Immature natural killer cell (primary cell): Measurements from ENCODE around the gene COL23A1. TPM values are rescaled to one million over a fixed set of nuclear protein-coding genes. Genes with fewer than 3 reads are reported as not detected.
"Not testable (repeated sequence)": the region's sequence is repeated elsewhere in the genome, so short reads cannot be mapped to it uniquely, and the experiment has no call there.

Experiments used
- DNase-seq, 3 donors: peaks; one replicate each; pipeline ENCODE4 v3.0.0; 2022; ENCODE audit warnings: mixed read lengths in 1 of 3
- H3K27ac Mint-ChIP-seq, 6 donors: one replicate each; pipeline ENCODE4 v1.8.0; 2020; ENCODE audit warnings: mixed read lengths in 6 of 6, mild to moderate bottlenecking in 5 of 6, inconsistent platforms in 4 of 6, moderate library complexity in 3 of 6
- H3K27me3 Mint-ChIP-seq, 3 donors: one replicate each; pipeline ENCODE4 v1.8.0; 2020 to 2021; ENCODE audit warnings: low read depth in 3 of 3, mild to moderate bottlenecking in 3 of 3, mixed read lengths in 3 of 3, moderate library complexity in 3 of 3, inconsistent platforms in 1 of 3
- H3K36me3 Mint-ChIP-seq, 3 donors: one replicate each; pipeline ENCODE4 v1.8.0; 2020; ENCODE audit warnings: mixed read lengths in 3 of 3, inconsistent platforms in 2 of 3, mild to moderate bottlenecking in 2 of 3
- H3K4me1 Mint-ChIP-seq, 2 donors: one replicate each; pipeline ENCODE4 v1.8.0; 2020; ENCODE audit warnings: inconsistent platforms in 2 of 2, mild to moderate bottlenecking in 2 of 2, mixed read lengths in 2 of 2, moderate library complexity in 1 of 2
- H3K4me3 Mint-ChIP-seq, 5 donors: one replicate each; pipeline ENCODE4 v1.8.0; 2020; ENCODE audit warnings: mild to moderate bottlenecking in 5 of 5, mixed read lengths in 5 of 5, inconsistent platforms in 3 of 5, moderate library complexity in 3 of 5
- H3K9me3 Mint-ChIP-seq, 6 donors: one replicate each; pipeline ENCODE4 v1.8.0; 2020; ENCODE audit warnings: mild to moderate bottlenecking in 6 of 6, mixed read lengths in 6 of 6, inconsistent platforms in 4 of 6, moderate library complexity in 3 of 6
- polyA plus RNA-seq, 3 donors: library from polyadenylated mRNA; unstranded; fragments of 300-500 nt; fragmentation: Illumina TruSeq; gene quantifications; one replicate each; pipeline ENCODE4 v1.2.3, GENCODE V29; 2021

The COL23A1 gene
- polyA plus RNA-seq, 3 donors from 2014 or later = 0.40 to 0.78 TPM; not detected in 1

DNA sequence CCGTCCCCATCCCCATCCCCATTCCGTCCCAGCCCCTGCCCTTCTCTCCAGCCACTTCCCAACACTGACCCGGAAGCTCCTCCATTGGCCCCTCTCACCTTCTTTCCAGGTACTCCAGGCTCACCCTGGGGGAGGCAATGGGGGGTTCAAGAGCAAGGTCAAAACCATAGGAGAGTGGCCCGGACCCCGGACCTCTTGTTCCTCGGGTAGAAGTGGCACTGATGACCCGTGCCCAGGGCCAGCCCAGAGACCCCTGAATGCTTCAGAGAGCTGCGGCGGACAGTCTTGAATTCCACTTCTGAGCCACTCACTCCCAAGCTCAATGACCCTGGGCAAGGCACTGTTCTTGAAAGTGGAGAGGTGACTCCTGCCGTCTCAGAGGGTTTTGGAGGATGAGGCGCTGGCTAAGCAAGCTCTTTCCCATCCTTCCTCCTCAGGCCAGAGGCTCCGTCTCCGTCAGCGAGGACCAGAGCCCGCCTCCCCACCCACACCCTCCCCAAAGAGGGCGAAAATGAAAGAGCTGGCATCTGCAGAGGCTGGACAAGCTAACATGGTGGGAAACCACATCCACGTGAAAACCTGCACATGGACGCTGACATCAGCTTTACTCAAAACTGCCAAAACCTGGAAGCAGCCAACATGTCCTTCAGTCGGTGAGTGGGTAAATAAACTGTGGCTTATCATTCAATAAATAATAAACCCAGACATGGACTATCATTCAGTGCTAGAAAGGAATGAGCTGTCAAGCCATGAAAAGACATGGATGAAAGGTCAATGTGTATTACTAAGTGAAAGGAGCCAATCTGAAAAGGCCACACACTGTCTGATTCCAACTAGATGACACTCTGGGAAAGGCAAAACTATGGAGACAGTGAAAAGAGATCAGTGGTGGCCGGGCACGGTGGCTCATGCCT is 330.3 kb downstream of the COL23A1 start:
- no peak overlapping the region for H3K4me3 Mint-ChIP-seq
- H3K36me3 Mint-ChIP-seq = no peaks in the 10 kb centered on the region
- H3K27me3 Mint-ChIP-seq = peaks cover 0 to 6% (median 1%) of the 10 kb centered on the region in 3 donors
- H3K27ac Mint-ChIP-seq = peak overlapping the region in 2 of 6 donors; percentile 21 to 40
- peaks cover 3 to 10% of the 10 kb centered on the region in 2 donors for H3K4me1 Mint-ChIP-seq
- no peak for DNase-seq
- no peaks in the 10 kb centered on the region for H3K9me3 Mint-ChIP-seq

DNA sequence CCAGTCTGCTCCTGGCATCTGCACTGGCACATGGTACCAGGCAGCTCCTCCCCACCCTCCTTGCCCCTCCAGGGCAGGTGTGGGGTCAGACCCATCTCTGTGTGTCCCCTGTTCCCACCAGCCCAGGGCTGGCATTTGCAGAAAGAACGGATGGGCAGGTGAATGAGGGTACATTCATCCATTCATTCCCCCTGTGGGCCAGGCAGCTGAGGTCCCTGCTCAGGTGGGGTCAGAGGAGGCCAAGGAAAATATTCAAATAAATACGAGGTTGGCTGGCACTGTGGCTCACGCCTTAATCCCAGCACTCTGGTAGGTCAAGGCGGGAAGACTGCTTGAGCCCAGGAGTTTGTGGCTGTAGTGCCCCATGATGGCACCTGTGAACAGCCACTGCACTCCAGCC is 332.5 kb downstream of the COL23A1 start:
- no peak overlapping the region for H3K4me3 Mint-ChIP-seq
- peaks cover 3 to 10% of the 10 kb centered on the region in 2 donors for H3K4me1 Mint-ChIP-seq
- H3K36me3 Mint-ChIP-seq = no peaks in the 10 kb centered on the region
- DNase-seq = no peak
- H3K27me3 Mint-ChIP-seq = peaks cover 0 to 6% (median 1%) of the 10 kb centered on the region in 3 donors
- H3K27ac Mint-ChIP-seq = no peak overlapping the region
- H3K9me3 Mint-ChIP-seq = no peaks in the 10 kb centered on the region

- Mint-ChIP-seq H3K27ac (no peak overlapping the region), H3K9me3 (no peaks in the 10 kb centered on the region), H3K27me3 (peaks cover 0 to 6% (median 1%) of the 10 kb centered on the region in 3 donors), H3K36me3 (no peaks in the 10 kb centered on the region), H3K4me1 (peaks cover 3 to 10% of the 10 kb centered on the region in 2 donors), H3K4me3 (no peak overlapping the region)
- no peak for DNase-seq
Observed at GRCh38 chr5:178256746-178257145, 333.4 kb downstream of the COL23A1 start.

- not testable (repeated sequence) for H3K9me3 Mint-ChIP-seq, H3K36me3 Mint-ChIP-seq, H3K27ac Mint-ChIP-seq, H3K27me3 Mint-ChIP-seq, H3K4me3 Mint-ChIP-seq, DNase-seq
- H3K4me1 Mint-ChIP-seq = peaks cover 16 to 19% of the 10 kb centered on the region in 2 donors
Observed at GRCh38 chr5:178253632-178254031, 336.6 kb downstream of the COL23A1 start.

DNA sequence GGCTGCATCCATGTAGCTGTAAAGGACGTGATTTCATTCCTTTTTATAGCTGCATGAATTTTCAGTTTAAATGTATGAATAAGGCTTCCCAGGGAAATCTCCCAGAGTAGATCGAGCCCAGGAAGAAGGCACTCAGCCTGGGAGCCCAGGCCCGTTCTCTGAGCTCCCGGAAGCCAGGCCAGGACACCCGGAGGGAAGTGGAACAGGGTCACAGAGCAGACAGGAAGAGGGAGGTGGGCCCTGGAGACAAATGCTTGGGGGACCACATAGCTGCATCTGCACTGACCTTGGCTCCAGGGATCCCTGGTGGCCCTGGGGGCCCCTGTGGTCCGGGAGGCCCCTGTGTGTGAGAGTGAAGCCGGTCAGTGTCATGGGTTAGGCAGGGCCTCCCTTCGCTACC is 337.9 kb downstream of the COL23A1 start:
- H3K27ac Mint-ChIP-seq = no peak overlapping the region

DNA sequence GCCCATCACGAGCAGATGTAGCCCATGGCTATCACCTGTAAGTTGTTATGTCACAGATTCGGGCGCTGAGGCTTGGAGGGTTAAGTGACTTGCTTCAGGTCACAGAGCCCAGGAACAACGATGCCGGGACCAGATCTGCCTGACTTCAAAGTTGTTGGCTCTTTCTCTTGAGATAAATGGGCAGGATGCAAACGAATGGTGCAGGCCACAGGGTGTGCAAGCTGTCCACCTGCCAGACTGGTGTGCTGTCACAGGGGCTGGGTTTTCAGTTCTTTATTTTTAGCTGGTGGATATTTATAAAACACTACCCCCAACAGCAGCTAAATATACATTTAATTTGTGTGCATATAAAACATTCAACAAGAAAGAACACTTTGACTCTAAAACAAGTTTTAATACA is 339.9 kb downstream of the COL23A1 start:
- H3K9me3 Mint-ChIP-seq = peaks cover 0 to 4% (median 0%) of the 10 kb centered on the region in 6 donors
- peak overlapping the region in 3 of 6 donors; percentile 46 to 76 (median 56) for H3K27ac Mint-ChIP-seq
- H3K4me3 Mint-ChIP-seq = peak overlapping the region in 2 of 5 donors; percentile 10 to 78
- H3K27me3 Mint-ChIP-seq = peaks cover 7 to 14% (median 8%) of the 10 kb centered on the region in 3 donors
- no peaks in the 10 kb centered on the region for H3K36me3 Mint-ChIP-seq
- H3K4me1 Mint-ChIP-seq = peaks cover 38% of the 10 kb centered on the region in 2 donors
- no peak for DNase-seq

More for the DNA sequence above, 337.9 kb downstream of the COL23A1 start:
- H3K9me3 Mint-ChIP-seq = peaks cover 0 to 4% (median 0%) of the 10 kb centered on the region in 6 donors
- no peaks in the 10 kb centered on the region for H3K36me3 Mint-ChIP-seq
- H3K4me3 Mint-ChIP-seq = no peak overlapping the region
- DNase-seq = no peak
- peaks cover 28 to 33% of the 10 kb centered on the region in 2 donors for H3K4me1 Mint-ChIP-seq
- peaks cover 6 to 14% (median 7%) of the 10 kb centered on the region in 3 donors for H3K27me3 Mint-ChIP-seq

DNA sequence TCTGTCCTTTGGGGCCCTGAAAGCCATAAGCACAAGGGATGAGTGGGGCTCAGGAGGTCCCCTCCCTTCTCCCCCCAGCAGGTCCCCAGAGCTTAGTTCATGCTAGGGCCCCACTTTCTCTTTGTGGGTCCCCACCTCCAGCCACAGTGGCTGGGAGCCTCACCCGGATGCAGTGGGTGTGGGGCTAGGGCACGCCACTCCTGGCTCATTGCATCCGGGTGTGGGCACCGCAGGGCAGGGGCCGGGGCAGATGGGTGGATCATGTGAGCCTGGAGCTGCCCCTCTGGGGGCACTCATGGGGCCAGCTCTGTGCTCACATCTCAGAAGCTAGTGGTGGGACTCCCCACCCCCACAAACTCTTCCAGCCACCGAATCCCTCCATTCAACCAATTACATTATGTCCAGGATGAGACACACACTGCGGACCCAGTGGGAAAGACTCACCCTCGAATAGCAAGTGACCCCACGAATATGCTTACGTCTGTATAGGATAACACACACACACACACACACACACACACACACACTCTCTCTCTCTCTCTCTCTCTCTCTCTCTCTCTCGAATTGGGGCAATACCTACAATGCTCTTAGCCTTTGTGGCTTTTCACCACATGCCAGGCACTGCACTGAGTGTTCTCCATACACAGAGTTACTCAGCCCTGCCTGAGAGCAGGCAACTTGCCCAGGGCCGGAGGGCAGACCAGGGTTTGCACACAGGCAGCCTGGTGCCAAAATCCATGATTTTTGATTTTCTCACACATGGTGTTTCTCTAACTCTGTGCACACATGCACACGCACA is 340.8 kb downstream of the COL23A1 start:
- peak; percentile 62 to 77 (median 72) for DNase-seq
- Mint-ChIP-seq H3K4me3 (peak overlapping the region; percentile 64 to 89 (median 78)), H3K36me3 (no peaks in the 10 kb centered on the region), H3K4me1 (peaks cover 38% of the 10 kb centered on the region in 2 donors), H3K27me3 (peaks cover 7 to 14% (median 8%) of the 10 kb centered on the region in 3 donors), H3K9me3 (peaks cover 0 to 4% (median 0%) of the 10 kb centered on the region in 6 donors), H3K27ac (peak overlapping the region; percentile 78 to 97 (median 92))

GRCh38 chr5:178248750-178249149 is 341.4 kb downstream of the COL23A1 start:
- H3K9me3 Mint-ChIP-seq = peaks cover 0 to 4% (median 0%) of the 10 kb centered on the region in 6 donors
- H3K36me3 Mint-ChIP-seq = no peaks in the 10 kb centered on the region
- H3K4me3 Mint-ChIP-seq = peak overlapping the region; percentile 64 to 89 (median 78)
- DNase-seq = no peak
- peaks cover 38 to 40% of the 10 kb centered on the region in 2 donors for H3K4me1 Mint-ChIP-seq
- H3K27me3 Mint-ChIP-seq = peaks cover 7 to 14% (median 8%) of the 10 kb centered on the region in 3 donors
- H3K27ac Mint-ChIP-seq = peak overlapping the region in 5 of 6 donors; percentile 78 to 97 (median 91)

DNA sequence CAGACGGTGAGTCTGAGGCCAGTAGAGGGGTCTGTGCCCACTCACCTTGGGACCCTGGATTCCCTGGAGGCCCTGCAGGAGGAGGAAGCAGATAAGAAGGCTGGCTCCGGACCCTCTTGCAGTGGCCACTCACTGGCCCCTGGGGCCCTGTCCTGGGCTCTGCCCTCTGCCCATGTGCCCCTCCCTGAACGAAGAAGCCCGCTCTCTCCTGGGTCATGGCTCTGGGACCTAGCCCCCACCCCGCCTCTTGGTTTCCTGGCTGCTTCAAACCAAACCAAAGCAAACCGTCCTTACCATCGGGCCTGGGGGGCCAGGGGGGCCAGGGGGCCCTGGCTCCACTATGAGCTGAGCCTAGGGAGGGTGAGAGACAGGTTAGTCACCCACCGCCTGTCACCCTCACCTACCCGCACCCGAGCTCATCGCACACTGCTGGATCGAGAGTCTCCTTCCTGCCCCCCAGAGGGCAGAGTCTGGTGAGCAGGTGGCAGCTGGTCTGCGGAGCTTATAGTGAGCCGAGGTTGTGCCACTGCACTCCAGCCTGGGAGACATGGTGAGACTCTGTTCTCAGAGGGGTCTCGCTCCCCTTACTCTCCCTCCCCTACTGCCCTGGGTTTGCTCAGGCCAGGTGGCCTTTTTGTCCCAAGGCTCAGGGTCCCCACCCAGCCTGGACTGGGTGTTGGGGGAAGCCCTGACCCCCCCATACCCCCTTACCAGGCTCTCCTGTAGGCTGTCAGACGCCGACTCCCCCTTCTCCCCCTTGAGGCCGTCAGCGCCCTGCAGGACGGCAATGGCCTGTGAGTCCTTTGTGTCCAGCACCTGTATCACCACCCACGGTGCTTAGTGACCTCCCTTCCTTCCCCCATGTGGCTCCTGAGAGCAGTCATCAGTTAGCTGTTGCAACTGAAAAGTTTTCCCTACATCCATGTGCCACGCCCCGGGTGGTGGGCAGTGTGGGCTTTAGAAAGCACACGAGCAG is 342.4 kb downstream of the COL23A1 start:
- peak overlapping the region in 1 of 6 donors; percentile 40 for H3K27ac Mint-ChIP-seq
- peak; percentile 31 to 67 (median 49) for DNase-seq
- no peaks in the 10 kb centered on the region for H3K36me3 Mint-ChIP-seq
- peaks cover 38 to 45% of the 10 kb centered on the region in 2 donors for H3K4me1 Mint-ChIP-seq
- H3K27me3 Mint-ChIP-seq = peaks cover 7 to 14% (median 8%) of the 10 kb centered on the region in 3 donors
- H3K4me3 Mint-ChIP-seq = peak overlapping the region in 1 of 5 donors; percentile 38
- H3K9me3 Mint-ChIP-seq = peaks cover 0 to 4% (median 0%) of the 10 kb centered on the region in 6 donors

DNA sequence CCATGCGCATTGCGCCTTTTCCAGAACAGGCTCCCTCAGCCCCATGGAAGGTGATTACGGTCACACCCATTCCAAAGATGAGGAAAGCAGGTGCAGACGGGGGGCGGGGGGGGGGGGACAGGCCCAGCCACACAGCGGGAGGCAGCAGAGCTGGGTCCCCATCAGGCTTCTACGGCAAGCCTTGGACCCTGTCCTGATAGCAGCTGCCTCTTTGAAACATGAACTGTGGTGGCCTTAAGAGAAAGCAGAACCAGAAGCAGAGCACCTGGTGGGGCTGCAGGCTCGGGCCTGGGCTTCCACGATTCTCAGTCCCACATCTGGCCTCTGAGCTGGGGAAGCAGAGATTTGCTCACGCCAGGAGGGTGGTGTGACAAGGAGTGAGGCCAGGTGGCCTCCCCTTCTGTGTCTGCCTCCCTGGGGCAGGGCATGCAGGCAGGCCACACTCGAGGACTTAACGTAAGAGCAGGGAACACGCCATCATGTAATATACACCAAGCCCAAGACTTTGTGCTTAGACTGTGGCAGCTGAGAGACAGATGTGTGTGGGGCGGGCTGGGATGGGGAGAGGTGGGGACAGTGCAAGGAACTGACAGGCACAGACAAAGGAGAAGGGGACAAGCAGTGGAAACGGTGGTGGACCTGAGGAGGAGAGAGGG is 343.4 kb downstream of the COL23A1 start:
- H3K4me1 Mint-ChIP-seq = peaks cover 46 to 53% of the 10 kb centered on the region in 2 donors

DNA sequence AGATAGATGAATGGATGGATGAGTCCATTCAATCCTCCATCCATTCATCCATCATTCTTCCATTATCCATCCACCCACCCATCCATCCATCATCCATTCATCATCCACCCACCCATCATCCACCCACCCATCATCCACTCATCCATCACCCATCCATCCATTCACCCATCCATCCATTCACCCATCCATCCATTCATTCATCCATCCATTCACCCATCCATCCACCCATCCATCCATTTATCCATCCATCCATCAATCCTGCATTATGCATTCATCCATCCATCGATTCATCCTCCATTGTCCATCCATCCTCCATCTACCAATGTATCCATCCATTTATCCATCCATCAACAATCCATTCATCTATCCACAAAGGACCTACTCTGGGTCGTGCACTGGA is 344.8 kb downstream of the COL23A1 start:
- Mint-ChIP-seq H3K36me3 (no peaks in the 10 kb centered on the region), H3K4me1 (peaks cover 57 to 66% of the 10 kb centered on the region in 2 donors), H3K4me3 (no peak overlapping the region), H3K9me3 (peaks cover 0 to 4% (median 0%) of the 10 kb centered on the region in 6 donors), H3K27ac (no peak overlapping the region), H3K27me3 (peaks cover 7 to 14% (median 10%) of the 10 kb centered on the region in 3 donors)
- DNase-seq = no peak

More for the DNA sequence above, 343.4 kb downstream of the COL23A1 start:
- H3K27ac Mint-ChIP-seq = peak overlapping the region in 1 of 6 donors; percentile 22
- H3K36me3 Mint-ChIP-seq = no peaks in the 10 kb centered on the region
- H3K27me3 Mint-ChIP-seq = peaks cover 7 to 14% (median 8%) of the 10 kb centered on the region in 3 donors
- H3K4me3 Mint-ChIP-seq = peak overlapping the region in 1 of 5 donors; percentile 41
- peaks cover 0 to 4% (median 0%) of the 10 kb centered on the region in 6 donors for H3K9me3 Mint-ChIP-seq
- DNase-seq = no peak

DNA sequence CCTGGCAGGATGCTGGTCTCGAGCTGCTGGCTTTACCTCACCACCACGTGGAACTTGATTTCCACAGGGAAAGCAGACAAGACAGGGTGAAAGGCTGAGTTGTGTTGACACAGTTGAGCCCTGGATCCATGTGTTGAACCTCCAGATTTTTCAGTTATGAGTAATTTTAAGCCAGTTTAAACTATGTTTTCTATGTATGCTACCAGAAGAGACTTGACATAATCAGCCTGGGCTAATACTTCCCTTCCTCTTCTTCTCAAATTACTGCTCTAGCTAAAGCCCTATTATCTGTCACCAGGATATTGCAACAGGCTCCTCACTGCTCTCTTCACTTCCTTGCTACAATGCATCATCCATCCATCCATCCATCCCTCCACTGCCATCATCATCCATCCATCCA is 345.6 kb downstream of the COL23A1 start:
- Mint-ChIP-seq H3K4me3 (no peak overlapping the region), H3K27ac (peak overlapping the region in 1 of 6 donors; percentile 46)

More for the DNA sequence above, 345.6 kb downstream of the COL23A1 start:
- H3K9me3 Mint-ChIP-seq = peaks cover 0 to 2% (median 0%) of the 10 kb centered on the region in 6 donors
- peaks cover 57 to 64% of the 10 kb centered on the region in 2 donors for H3K4me1 Mint-ChIP-seq
- DNase-seq = no peak
- H3K36me3 Mint-ChIP-seq = no peaks in the 10 kb centered on the region
- H3K27me3 Mint-ChIP-seq = peaks cover 4 to 14% (median 8%) of the 10 kb centered on the region in 3 donors
